ENCODE measurements around the gene CHST15. TPM values are rescaled to one million over a fixed set of nuclear protein-coding genes. Genes with fewer than 3 reads are reported as not detected.

Gene CHST15
- total and polyA plus RNA-seq, 4 donors: 5.4 to 45.3 (median 36.7) TPM

DNA sequence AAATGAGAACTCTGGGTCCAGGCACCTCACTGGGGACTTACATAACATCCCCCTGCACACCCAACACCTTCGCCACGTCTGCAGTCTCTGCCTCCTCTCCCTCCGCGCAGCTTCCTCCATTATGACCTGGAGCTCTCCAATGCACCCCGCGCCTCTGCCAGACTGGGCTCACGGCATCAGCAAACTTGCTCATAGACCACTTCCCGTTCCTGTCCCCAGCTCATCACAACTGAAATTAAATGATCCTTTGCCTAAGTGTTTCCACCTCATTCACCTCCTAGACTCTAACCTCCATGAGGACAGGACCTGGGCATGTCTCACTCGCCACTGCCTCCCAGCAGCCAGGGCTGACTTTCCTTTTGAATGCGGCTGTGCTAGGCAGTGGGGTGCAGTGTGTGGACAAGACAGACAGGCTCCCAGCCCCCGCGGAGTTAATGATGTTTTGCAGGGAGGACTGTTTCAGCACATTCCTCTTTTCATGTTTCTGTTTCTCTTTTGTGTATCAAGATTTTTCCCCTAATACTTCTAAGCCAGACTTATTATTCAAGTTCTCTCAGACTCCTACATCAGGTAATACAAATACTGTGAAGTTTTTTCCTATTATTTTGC is 18.8 kb downstream of the CHST15 start:
- Histone ChIP-seq H3K36me3 (ENCODE audit: control insufficient read depth in 4 of 4, insufficient read depth in 4 of 4, low read length in 4 of 4) (no peaks in the 10 kb centered on the region), H3K27ac (ENCODE audit: low read depth in 1 of 2, low read length in 1 of 2) (no peak overlapping the region), H3K27me3 (ENCODE audit: control insufficient read depth in 3 of 3, insufficient read depth in 3 of 3, low read length in 2 of 3) (no peaks in the 10 kb centered on the region), H3K4me3 (no peak overlapping the region), H3K9me3 (ENCODE audit: control insufficient read depth in 4 of 4, insufficient read depth in 3 of 4, low read length in 3 of 4) (no peaks in the 10 kb centered on the region), H3K4me1 (ENCODE audit: control insufficient read depth in 5 of 5, insufficient read depth in 5 of 5, low read length in 5 of 5) (peaks cover 0 to 16% (median 6%) of the 10 kb centered on the region in 5 donors), H3K9ac (ENCODE audit: insufficient read depth in 1 of 2, low read length in 2 of 2) (no peak overlapping the region)
- TF ChIP-seq, protein P1, sequence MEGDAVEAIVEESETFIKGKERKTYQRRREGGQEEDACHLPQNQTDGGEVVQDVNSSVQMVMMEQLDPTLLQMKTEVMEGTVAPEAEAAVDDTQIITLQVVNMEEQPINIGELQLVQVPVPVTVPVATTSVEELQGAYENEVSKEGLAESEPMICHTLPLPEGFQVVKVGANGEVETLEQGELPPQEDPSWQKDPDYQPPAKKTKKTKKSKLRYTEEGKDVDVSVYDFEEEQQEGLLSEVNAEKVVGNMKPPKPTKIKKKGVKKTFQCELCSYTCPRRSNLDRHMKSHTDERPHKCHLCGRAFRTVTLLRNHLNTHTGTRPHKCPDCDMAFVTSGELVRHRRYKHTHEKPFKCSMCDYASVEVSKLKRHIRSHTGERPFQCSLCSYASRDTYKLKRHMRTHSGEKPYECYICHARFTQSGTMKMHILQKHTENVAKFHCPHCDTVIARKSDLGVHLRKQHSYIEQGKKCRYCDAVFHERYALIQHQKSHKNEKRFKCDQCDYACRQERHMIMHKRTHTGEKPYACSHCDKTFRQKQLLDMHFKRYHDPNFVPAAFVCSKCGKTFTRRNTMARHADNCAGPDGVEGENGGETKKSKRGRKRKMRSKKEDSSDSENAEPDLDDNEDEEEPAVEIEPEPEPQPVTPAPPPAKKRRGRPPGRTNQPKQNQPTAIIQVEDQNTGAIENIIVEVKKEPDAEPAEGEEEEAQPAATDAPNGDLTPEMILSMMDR (IDR thresholded peaks at IDR 0.05; ENCODE audit: control extremely low read depth, extremely low read depth): no peak
- 56 to 74% methylated on average over 12 of the region's 12 CpGs for WGBS, 2 donors
- DNase-seq: no peak
- ATAC-seq (ENCODE audit: insufficient read depth, low FRiP score): no peak

DNA sequence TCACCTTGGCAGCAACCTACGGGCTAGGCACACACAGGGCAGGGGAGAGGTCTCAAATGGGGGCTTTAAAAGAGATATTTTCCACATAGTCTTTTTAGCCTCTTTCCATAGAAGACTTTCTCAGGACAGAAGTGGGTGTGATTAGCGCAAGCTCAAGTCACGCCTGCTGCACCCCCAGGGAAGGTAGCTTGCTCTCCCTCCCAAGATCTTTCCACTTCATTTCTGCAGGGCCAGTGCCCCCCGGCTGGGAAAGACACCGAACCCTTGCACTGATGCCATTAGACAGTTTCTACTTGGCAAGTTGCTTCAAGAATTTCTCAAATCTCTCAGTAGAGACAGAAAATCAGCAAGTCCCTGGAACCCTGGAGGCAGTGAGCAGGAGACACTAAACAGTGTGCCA is 19.4 kb downstream of the CHST15 start:
- Histone ChIP-seq H3K27ac (ENCODE audit: low read depth in 1 of 2, low read length in 1 of 2) (no peak overlapping the region), H3K4me1 (ENCODE audit: control insufficient read depth in 5 of 5, insufficient read depth in 5 of 5, low read length in 5 of 5) (peaks cover 0 to 16% (median 6%) of the 10 kb centered on the region in 5 donors), H3K36me3 (ENCODE audit: control insufficient read depth in 4 of 4, insufficient read depth in 4 of 4, low read length in 4 of 4) (no peaks in the 10 kb centered on the region), H3K27me3 (ENCODE audit: control insufficient read depth in 3 of 3, insufficient read depth in 3 of 3, low read length in 2 of 3) (no peaks in the 10 kb centered on the region), H3K4me3 (no peak overlapping the region), H3K9me3 (ENCODE audit: control insufficient read depth in 4 of 4, insufficient read depth in 3 of 4, low read length in 3 of 4) (no peaks in the 10 kb centered on the region), H3K9ac (ENCODE audit: insufficient read depth in 1 of 2, low read length in 2 of 2) (no peak overlapping the region)
- 97 to 98% methylated on average over 5 of the region's 5 CpGs for WGBS, 2 donors
- no peak for DNase-seq
- no peak for ATAC-seq (ENCODE audit: insufficient read depth, low FRiP score)
- TF ChIP-seq, protein P1 (IDR thresholded peaks at IDR 0.05; ENCODE audit: control extremely low read depth, extremely low read depth): no peak

DNA sequence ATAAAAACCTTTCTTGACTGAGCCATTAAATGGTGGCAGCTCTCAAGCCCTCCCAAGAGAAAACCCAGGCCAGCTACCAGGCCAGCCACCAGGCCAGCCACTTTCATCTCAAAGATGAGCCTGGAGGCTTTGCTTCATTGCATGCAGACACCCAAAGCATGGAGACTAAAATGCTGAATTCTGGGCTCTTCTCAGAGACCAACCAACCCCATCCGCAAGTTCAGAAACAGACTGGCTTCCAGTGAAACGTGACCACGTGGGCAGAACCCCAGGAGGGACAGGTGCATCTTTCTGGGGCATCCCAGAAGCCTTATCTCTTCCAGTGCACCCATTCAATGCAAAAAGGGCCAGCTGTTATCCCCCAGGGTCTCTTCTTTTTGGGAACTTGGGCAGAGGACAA is 20.9 kb downstream of the CHST15 start:
- no peak for ATAC-seq (ENCODE audit: insufficient read depth, low FRiP score)
- no peaks in the 10 kb centered on the region for H3K36me3 ChIP-seq (ENCODE audit: control insufficient read depth in 4 of 4, insufficient read depth in 4 of 4, low read length in 4 of 4)
- H3K9ac ChIP-seq (ENCODE audit: insufficient read depth in 1 of 2, low read length in 2 of 2): no peak overlapping the region
- no peak overlapping the region for H3K27ac ChIP-seq (ENCODE audit: low read depth in 1 of 2, low read length in 1 of 2)
- no peak for DNase-seq
- 90 to 96% methylated on average over 3 of the region's 3 CpGs for WGBS, 2 donors
- H3K27me3 ChIP-seq (ENCODE audit: control insufficient read depth in 3 of 3, insufficient read depth in 3 of 3, low read length in 2 of 3): no peaks in the 10 kb centered on the region
- H3K4me3 ChIP-seq: no peak overlapping the region
- no peaks in the 10 kb centered on the region for H3K9me3 ChIP-seq (ENCODE audit: control insufficient read depth in 4 of 4, insufficient read depth in 3 of 4, low read length in 3 of 4)
- TF ChIP-seq, protein P1 (IDR thresholded peaks at IDR 0.05; ENCODE audit: control extremely low read depth, extremely low read depth): no peak
- peaks cover 0 to 16% (median 6%) of the 10 kb centered on the region in 5 donors for H3K4me1 ChIP-seq (ENCODE audit: control insufficient read depth in 5 of 5, insufficient read depth in 5 of 5, low read length in 5 of 5)

DNA sequence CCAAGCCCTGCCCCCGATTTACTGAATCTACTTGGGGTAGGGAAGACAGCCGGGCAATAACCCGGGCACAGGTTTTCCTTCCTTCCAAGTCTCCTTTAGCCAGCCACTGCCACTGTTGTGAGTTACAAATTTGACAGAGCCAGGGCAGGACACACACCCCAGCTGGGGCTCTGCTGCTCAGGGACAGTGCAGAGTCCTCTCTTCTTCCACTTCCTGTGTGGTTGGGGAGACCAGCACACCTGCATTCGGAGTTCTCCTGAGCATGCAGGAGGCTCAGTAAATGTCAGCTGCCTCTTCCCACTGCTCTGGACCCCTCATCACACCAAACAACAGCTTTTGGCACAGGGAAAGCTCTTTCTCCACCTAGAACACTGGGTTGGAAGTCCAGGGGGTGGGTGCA is 21.3 kb downstream of the CHST15 start:
- H3K4me3 ChIP-seq: no peak overlapping the region
- no peaks in the 10 kb centered on the region for H3K27me3 ChIP-seq (ENCODE audit: control insufficient read depth in 3 of 3, insufficient read depth in 3 of 3, low read length in 2 of 3)
- WGBS, 2 donors: 79 to 83% methylated on average over 4 of the region's 4 CpGs
- ATAC-seq (ENCODE audit: insufficient read depth, low FRiP score) (no peak), DNase-seq (no peak)
- TF ChIP-seq, protein P1 (IDR thresholded peaks at IDR 0.05; ENCODE audit: control extremely low read depth, extremely low read depth): no peak
- no peaks in the 10 kb centered on the region for H3K36me3 ChIP-seq (ENCODE audit: control insufficient read depth in 4 of 4, insufficient read depth in 4 of 4, low read length in 4 of 4)
- no peak overlapping the region for H3K27ac ChIP-seq (ENCODE audit: low read depth in 1 of 2, low read length in 1 of 2)
- no peak overlapping the region for H3K9ac ChIP-seq (ENCODE audit: insufficient read depth in 1 of 2, low read length in 2 of 2)
- peaks cover 0 to 17% (median 6%) of the 10 kb centered on the region in 5 donors for H3K4me1 ChIP-seq (ENCODE audit: control insufficient read depth in 5 of 5, insufficient read depth in 5 of 5, low read length in 5 of 5)
- H3K9me3 ChIP-seq (ENCODE audit: control insufficient read depth in 4 of 4, insufficient read depth in 3 of 4, low read length in 3 of 4): no peaks in the 10 kb centered on the region
